ENCODE results near the gene SRRM4.

Gene SRRM4

DNA sequence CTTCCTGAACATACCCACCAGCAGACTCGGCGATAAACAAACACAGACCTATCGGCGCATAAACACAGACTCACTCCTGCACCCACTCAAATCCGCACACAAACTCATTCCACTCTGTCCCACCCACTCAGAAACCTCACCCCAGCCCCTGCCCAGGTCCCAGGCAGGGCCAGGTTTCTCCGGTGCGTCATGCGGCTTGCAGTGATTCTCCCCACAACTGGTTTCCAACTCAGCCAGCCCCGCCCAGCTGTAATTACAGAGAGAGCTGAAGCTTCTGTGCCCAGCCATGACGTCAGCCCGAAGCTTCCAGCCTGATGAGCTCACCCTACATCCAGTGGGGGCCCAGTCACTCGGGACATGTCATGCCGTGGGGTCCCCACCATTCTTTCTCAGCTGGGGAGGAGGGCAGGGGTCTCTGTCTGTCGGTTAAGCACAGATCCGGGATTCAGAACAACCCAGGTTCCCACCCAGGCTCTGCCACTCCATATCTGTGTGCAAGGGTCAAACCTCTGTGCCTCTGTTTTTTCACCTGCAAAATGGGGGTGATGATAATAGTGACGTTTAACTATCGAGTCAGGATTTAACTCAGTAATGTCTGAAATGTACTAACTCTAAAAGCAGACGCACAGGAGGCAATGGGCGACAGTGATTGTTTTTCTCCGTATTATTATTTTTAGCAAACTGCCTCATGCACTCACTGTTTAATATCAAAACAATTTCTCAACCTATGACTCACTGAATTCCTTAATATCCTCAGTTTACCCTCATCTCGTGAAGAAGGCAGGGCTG is 195.1 kb downstream of the SRRM4 start:
- Histone ChIP-seq H3K27ac (ENCODE audit: low read depth in 2 of 2, low read length in 2 of 2) (peak overlapping the region; percentile 8 to 32), H3K4me3 (ENCODE audit: low read length in 2 of 2) (peak overlapping the region; percentile 25 to 39), H3K9ac (ENCODE audit: low read depth in 1 of 2, low read length in 2 of 2) (peak overlapping the region; percentile 15 to 46)

GRCh38 chr12:119177056-119177325 is 195.7 kb downstream of the SRRM4 start:
- H3K9ac ChIP-seq (ENCODE audit: low read depth in 1 of 2, low read length in 2 of 2) = no peak overlapping the region
- no peak overlapping the region for H3K4me3 ChIP-seq (ENCODE audit: low read length in 2 of 2)
- H3K27ac ChIP-seq (ENCODE audit: low read depth in 2 of 2, low read length in 2 of 2) = peak overlapping the region in 1 of 2 donors; percentile 8
- H3K4me1 ChIP-seq (ENCODE audit: control insufficient read depth in 2 of 2, insufficient read depth in 2 of 2, low read length in 2 of 2) = no peaks in the 10 kb centered on the region
- no peaks in the 10 kb centered on the region for H3K9me3 ChIP-seq (ENCODE audit: control insufficient read depth in 2 of 2, low read length in 2 of 2)
- H3K27me3 ChIP-seq (ENCODE audit: control insufficient read depth in 2 of 2, insufficient read depth in 2 of 2, low read length in 2 of 2) = no peaks in the 10 kb centered on the region
- no peaks in the 10 kb centered on the region for H3K36me3 ChIP-seq (ENCODE audit: control insufficient read depth in 2 of 2, insufficient read depth in 2 of 2, low read length in 2 of 2)

More for the DNA sequence above, 195.1 kb downstream of the SRRM4 start:
- Histone ChIP-seq H3K36me3 (ENCODE audit: control insufficient read depth in 2 of 2, insufficient read depth in 2 of 2, low read length in 2 of 2) (no peaks in the 10 kb centered on the region), H3K9me3 (ENCODE audit: control insufficient read depth in 2 of 2, low read length in 2 of 2) (no peaks in the 10 kb centered on the region), H3K27me3 (ENCODE audit: control insufficient read depth in 2 of 2, insufficient read depth in 2 of 2, low read length in 2 of 2) (no peaks in the 10 kb centered on the region), H3K4me1 (ENCODE audit: control insufficient read depth in 2 of 2, insufficient read depth in 2 of 2, low read length in 2 of 2) (no peaks in the 10 kb centered on the region)

DNA sequence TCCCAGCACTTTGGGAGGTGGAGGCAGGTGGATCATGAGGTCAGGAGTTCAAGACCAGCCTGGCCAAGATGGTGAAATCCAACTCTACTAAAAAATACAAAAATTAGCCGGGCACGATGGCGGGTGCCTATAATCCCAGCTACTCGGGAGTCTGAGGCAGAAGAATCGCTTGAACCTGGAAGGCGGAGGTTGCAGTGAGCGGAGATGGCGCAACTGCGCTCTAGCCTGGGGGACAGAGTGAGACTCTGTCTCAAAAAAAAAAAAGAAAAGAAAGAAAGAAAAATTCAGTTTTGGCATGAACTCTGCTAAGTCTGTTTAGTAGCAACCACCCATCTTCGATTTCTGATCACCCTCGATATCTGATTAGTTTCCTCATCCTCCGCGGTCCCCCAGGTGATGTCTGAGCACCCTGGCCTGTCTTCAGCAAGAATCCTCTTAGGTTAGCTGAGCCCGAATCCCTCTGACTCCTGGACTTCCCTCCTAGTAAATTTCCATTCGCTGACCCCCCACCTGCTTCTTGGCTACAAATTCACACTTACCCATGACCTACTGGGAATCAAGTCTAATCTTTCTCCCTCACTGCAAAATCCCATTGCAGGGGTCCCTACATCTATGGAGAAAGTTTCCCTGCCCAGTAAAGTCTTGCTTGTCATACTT is 196.5 kb downstream of the SRRM4 start:
- Histone ChIP-seq H3K27me3 (ENCODE audit: control insufficient read depth in 2 of 2, insufficient read depth in 2 of 2, low read length in 2 of 2) (no peaks in the 10 kb centered on the region), H3K9me3 (ENCODE audit: control insufficient read depth in 2 of 2, low read length in 2 of 2) (no peaks in the 10 kb centered on the region), H3K27ac (ENCODE audit: low read depth in 2 of 2, low read length in 2 of 2) (peak overlapping the region in 1 of 2 donors; percentile 17), H3K36me3 (ENCODE audit: control insufficient read depth in 2 of 2, insufficient read depth in 2 of 2, low read length in 2 of 2) (no peaks in the 10 kb centered on the region), H3K4me1 (ENCODE audit: control insufficient read depth in 2 of 2, insufficient read depth in 2 of 2, low read length in 2 of 2) (no peaks in the 10 kb centered on the region), H3K4me3 (ENCODE audit: low read length in 2 of 2) (no peak overlapping the region), H3K9ac (ENCODE audit: low read depth in 1 of 2, low read length in 2 of 2) (no peak overlapping the region)

DNA sequence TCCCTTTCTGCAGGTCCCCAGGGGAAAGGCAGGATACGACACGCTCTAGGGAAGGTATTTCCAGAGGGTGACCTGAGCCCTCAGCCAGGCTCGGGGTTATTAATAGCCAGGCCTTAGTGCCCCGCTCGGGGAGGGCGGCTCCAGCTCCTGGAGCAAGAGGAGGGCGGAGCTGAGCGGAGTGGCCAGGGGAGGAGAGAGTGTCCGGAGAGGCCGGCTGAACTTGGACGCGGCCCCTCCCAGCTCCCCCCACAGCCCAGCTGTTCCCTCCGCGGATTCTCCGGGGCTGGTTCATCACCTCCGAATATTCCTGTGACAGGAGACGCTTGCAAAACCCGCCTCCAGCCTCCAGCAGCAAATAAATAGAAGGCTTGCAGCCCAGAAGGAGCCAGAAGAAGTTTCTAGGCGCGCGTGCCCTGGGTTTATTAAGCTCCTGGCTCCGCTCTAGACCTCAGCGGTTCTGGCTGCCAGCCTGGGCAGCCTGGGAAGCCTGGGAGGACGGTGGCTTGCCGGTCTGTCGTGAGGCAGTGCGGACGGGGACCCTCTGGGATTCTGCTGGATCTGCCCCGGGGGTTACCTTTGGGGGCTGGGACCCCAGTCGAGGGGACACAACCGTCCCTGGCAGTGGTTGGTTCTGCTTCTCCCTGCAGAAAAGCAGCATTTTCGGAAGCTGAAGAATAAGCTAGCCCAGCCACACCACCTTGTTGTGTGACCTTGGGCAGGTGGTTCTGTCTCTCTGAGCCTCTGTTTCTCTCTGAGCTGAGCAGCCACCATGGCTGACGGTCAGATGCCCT is 197.4 kb downstream of the SRRM4 start, which contains the start of gene HSPB8:
TSS of gene HSPB8 (plus strand) at position 388 of the 791 bp plus-strand sequence. CDS start at position 770, 382 bp downstream.
- Histone ChIP-seq H3K27ac (ENCODE audit: low read depth in 2 of 2, low read length in 2 of 2) (peak within 1 kb of the TSS; percentile 49 to 77), H3K27me3 (ENCODE audit: control insufficient read depth in 2 of 2, insufficient read depth in 2 of 2, low read length in 2 of 2) (no peaks in the 10 kb centered on the region), H3K4me3 (ENCODE audit: low read length in 2 of 2) (peak within 1 kb of the TSS; percentile 42 to 63), H3K9me3 (ENCODE audit: control insufficient read depth in 2 of 2, low read length in 2 of 2) (no peaks in the 10 kb centered on the region), H3K36me3 (ENCODE audit: control insufficient read depth in 2 of 2, insufficient read depth in 2 of 2, low read length in 2 of 2) (no peaks in the 10 kb centered on the region), H3K9ac (ENCODE audit: low read depth in 1 of 2, low read length in 2 of 2) (peak within 1 kb of the TSS; percentile 15 to 54), H3K4me1 (ENCODE audit: control insufficient read depth in 2 of 2, insufficient read depth in 2 of 2, low read length in 2 of 2) (no peaks in the 10 kb centered on the region)

- H3K9me3 ChIP-seq (ENCODE audit: control insufficient read depth in 2 of 2, low read length in 2 of 2) = no peaks in the 10 kb centered on the region
- H3K4me1 ChIP-seq (ENCODE audit: control insufficient read depth in 2 of 2, insufficient read depth in 2 of 2, low read length in 2 of 2) = no peaks in the 10 kb centered on the region
- peak overlapping the region; percentile 42 to 63 for H3K4me3 ChIP-seq (ENCODE audit: low read length in 2 of 2)
- H3K36me3 ChIP-seq (ENCODE audit: control insufficient read depth in 2 of 2, insufficient read depth in 2 of 2, low read length in 2 of 2) = no peaks in the 10 kb centered on the region
- H3K27ac ChIP-seq (ENCODE audit: low read depth in 2 of 2, low read length in 2 of 2) = peak overlapping the region; percentile 49 to 77
- H3K9ac ChIP-seq (ENCODE audit: low read depth in 1 of 2, low read length in 2 of 2) = peak overlapping the region; percentile 15 to 54
- no peaks in the 10 kb centered on the region for H3K27me3 ChIP-seq (ENCODE audit: control insufficient read depth in 2 of 2, insufficient read depth in 2 of 2, low read length in 2 of 2)
Observed at GRCh38 chr12:119179335-119180021, 198.1 kb downstream of the SRRM4 start.

GRCh38 chr12:119180380-119181040 is 199.2 kb downstream of the SRRM4 start:
- H3K4me1 ChIP-seq (ENCODE audit: control insufficient read depth in 2 of 2, insufficient read depth in 2 of 2, low read length in 2 of 2) = no peaks in the 10 kb centered on the region
- H3K4me3 ChIP-seq (ENCODE audit: low read length in 2 of 2) = peak overlapping the region; percentile 1 to 63
- peak overlapping the region; percentile 49 to 77 for H3K27ac ChIP-seq (ENCODE audit: low read depth in 2 of 2, low read length in 2 of 2)
- H3K27me3 ChIP-seq (ENCODE audit: control insufficient read depth in 2 of 2, insufficient read depth in 2 of 2, low read length in 2 of 2) = no peaks in the 10 kb centered on the region
- peak overlapping the region; percentile 15 to 54 for H3K9ac ChIP-seq (ENCODE audit: low read depth in 1 of 2, low read length in 2 of 2)
- no peaks in the 10 kb centered on the region for H3K9me3 ChIP-seq (ENCODE audit: control insufficient read depth in 2 of 2, low read length in 2 of 2)
- H3K36me3 ChIP-seq (ENCODE audit: control insufficient read depth in 2 of 2, insufficient read depth in 2 of 2, low read length in 2 of 2) = no peaks in the 10 kb centered on the region

DNA sequence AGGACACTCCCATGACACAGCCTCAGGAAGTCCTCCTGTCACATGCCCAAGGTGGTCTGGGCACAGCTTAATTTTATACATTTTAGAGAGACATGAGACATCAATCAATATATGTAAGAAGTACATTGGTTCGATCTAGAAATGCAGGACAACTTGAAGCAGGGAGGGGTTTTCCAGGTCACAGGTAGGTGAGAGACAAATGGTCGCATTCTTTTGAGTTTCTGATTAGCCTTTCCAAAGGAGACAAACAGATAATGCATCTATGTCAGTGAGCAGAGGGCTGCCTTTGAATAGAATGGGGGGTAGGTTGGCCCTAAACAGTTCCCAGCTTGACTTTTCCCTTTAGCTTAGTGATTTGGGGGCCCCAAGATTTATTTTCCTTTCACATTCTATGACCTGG is 199.9 kb downstream of the SRRM4 start:
- no peak overlapping the region for H3K9ac ChIP-seq (ENCODE audit: low read depth in 1 of 2, low read length in 2 of 2)
- H3K27ac ChIP-seq (ENCODE audit: low read depth in 2 of 2, low read length in 2 of 2) = peak overlapping the region; percentile 49 to 77
- H3K36me3 ChIP-seq (ENCODE audit: control insufficient read depth in 2 of 2, insufficient read depth in 2 of 2, low read length in 2 of 2) = no peaks in the 10 kb centered on the region
- H3K27me3 ChIP-seq (ENCODE audit: control insufficient read depth in 2 of 2, insufficient read depth in 2 of 2, low read length in 2 of 2) = no peaks in the 10 kb centered on the region
- H3K4me1 ChIP-seq (ENCODE audit: control insufficient read depth in 2 of 2, insufficient read depth in 2 of 2, low read length in 2 of 2) = no peaks in the 10 kb centered on the region
- peak overlapping the region in 1 of 2 donors; percentile 63 for H3K4me3 ChIP-seq (ENCODE audit: low read length in 2 of 2)
- no peaks in the 10 kb centered on the region for H3K9me3 ChIP-seq (ENCODE audit: control insufficient read depth in 2 of 2, low read length in 2 of 2)

- H3K27ac ChIP-seq (ENCODE audit: low read depth in 2 of 2, low read length in 2 of 2) = no peak overlapping the region
Observed at GRCh38 chr12:119181944-119182343, 200.6 kb downstream of the SRRM4 start.

GRCh38 chr12:119182701-119183493 is 201.6 kb downstream of the SRRM4 start:
- H3K27me3 ChIP-seq (ENCODE audit: control insufficient read depth in 2 of 2, insufficient read depth in 2 of 2, low read length in 2 of 2) = no peaks in the 10 kb centered on the region
- peak overlapping the region; percentile 13 to 50 for H3K27ac ChIP-seq (ENCODE audit: low read depth in 2 of 2, low read length in 2 of 2)
- no peaks in the 10 kb centered on the region for H3K36me3 ChIP-seq (ENCODE audit: control insufficient read depth in 2 of 2, insufficient read depth in 2 of 2, low read length in 2 of 2)
- H3K4me3 ChIP-seq (ENCODE audit: low read length in 2 of 2) = no peak overlapping the region
- H3K9me3 ChIP-seq (ENCODE audit: control insufficient read depth in 2 of 2, low read length in 2 of 2) = no peaks in the 10 kb centered on the region
- H3K9ac ChIP-seq (ENCODE audit: low read depth in 1 of 2, low read length in 2 of 2) = no peak overlapping the region
- no peaks in the 10 kb centered on the region for H3K4me1 ChIP-seq (ENCODE audit: control insufficient read depth in 2 of 2, insufficient read depth in 2 of 2, low read length in 2 of 2)

More at GRCh38 chr12:119181944-119182343, 200.6 kb downstream of the SRRM4 start:
- Histone ChIP-seq H3K4me3 (ENCODE audit: low read length in 2 of 2) (peak overlapping the region in 1 of 2 donors; percentile 63), H3K9ac (ENCODE audit: low read depth in 1 of 2, low read length in 2 of 2) (no peak overlapping the region), H3K36me3 (ENCODE audit: control insufficient read depth in 2 of 2, insufficient read depth in 2 of 2, low read length in 2 of 2) (no peaks in the 10 kb centered on the region), H3K27me3 (ENCODE audit: control insufficient read depth in 2 of 2, insufficient read depth in 2 of 2, low read length in 2 of 2) (no peaks in the 10 kb centered on the region), H3K4me1 (ENCODE audit: control insufficient read depth in 2 of 2, insufficient read depth in 2 of 2, low read length in 2 of 2) (no peaks in the 10 kb centered on the region), H3K9me3 (ENCODE audit: control insufficient read depth in 2 of 2, low read length in 2 of 2) (no peaks in the 10 kb centered on the region)
